VCaP (cell line): ENCODE data around the gene CDC25C.
"Not testable (repeated sequence)": the region's sequence is repeated elsewhere in the genome, so short reads cannot be mapped to it uniquely, and the experiment has no call there.

Experiments used
- H3K27ac ChIP-seq: fragments of 450-650 bp; 2 replicates; pipeline ENCODE4 v1.5.1; 2017
- CTCF ChIP-seq: fragments of 450-650 bp; conservative IDR thresholded peaks from 2 replicates; pipeline ENCODE4 v1.5.1; 2017; ENCODE audit warnings: mild to moderate bottlenecking, moderate library complexity

The CDC25C gene

GRCh38 chr5:138258704-138259292 lies 72.8 kb downstream of the CDC25C start:
- no peak overlapping the region for H3K27ac ChIP-seq
- no peak for TF ChIP-seq CTCF

- TF ChIP-seq CTCF: no peak
- no peak overlapping the region for H3K27ac ChIP-seq
These were observed 74.0 kb downstream of the CDC25C start for GRCh38 chr5:138257583-138257982.

- TF ChIP-seq CTCF: no peak
- H3K27ac ChIP-seq: no peak overlapping the region
These were observed 78.7 kb downstream of the CDC25C start for GRCh38 chr5:138252944-138253343.

GRCh38 chr5:138247800-138248199 lies 83.8 kb downstream of the CDC25C start:
- H3K27ac ChIP-seq: not testable (repeated sequence)

- TF ChIP-seq CTCF: no peak
- peak overlapping the region; percentile 27 for H3K27ac ChIP-seq
These were observed 84.8 kb downstream of the CDC25C start for GRCh38 chr5:138246822-138247221.

GRCh38 chr5:138246334-138246733 lies 85.3 kb downstream of the CDC25C start:
- no peak for TF ChIP-seq CTCF
- H3K27ac ChIP-seq: peak overlapping the region; percentile 27

GRCh38 chr5:138245717-138246116 lies 85.9 kb downstream of the CDC25C start:
- H3K27ac ChIP-seq: peak overlapping the region; percentile 27
- TF ChIP-seq CTCF: no peak

GRCh38 chr5:138243794-138244193 lies 87.8 kb downstream of the CDC25C start:
- no peak for TF ChIP-seq CTCF
- H3K27ac ChIP-seq: no peak overlapping the region
